Measurements from ENCODE around the gene FAM120B. TPM values are rescaled to one million over a fixed set of nuclear protein-coding genes. Genes with fewer than 3 reads are reported as not detected.

Gene FAM120B, protein sequence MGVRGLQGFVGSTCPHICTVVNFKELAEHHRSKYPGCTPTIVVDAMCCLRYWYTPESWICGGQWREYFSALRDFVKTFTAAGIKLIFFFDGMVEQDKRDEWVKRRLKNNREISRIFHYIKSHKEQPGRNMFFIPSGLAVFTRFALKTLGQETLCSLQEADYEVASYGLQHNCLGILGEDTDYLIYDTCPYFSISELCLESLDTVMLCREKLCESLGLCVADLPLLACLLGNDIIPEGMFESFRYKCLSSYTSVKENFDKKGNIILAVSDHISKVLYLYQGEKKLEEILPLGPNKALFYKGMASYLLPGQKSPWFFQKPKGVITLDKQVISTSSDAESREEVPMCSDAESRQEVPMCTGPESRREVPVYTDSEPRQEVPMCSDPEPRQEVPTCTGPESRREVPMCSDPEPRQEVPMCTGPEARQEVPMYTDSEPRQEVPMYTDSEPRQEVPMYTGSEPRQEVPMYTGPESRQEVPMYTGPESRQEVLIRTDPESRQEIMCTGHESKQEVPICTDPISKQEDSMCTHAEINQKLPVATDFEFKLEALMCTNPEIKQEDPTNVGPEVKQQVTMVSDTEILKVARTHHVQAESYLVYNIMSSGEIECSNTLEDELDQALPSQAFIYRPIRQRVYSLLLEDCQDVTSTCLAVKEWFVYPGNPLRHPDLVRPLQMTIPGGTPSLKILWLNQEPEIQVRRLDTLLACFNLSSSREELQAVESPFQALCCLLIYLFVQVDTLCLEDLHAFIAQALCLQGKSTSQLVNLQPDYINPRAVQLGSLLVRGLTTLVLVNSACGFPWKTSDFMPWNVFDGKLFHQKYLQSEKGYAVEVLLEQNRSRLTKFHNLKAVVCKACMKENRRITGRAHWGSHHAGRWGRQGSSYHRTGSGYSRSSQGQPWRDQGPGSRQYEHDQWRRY
- total RNA-seq, result 12.9 and 13.1 TPM in 2 replicates

GRCh38 chr6:170306324-170307079, at the start of gene FAM120B:
Gene FAM120B (plus strand): TSS chr6:170306758. CDS start chr6:170317391, 10,633 bp downstream.

DNA sequence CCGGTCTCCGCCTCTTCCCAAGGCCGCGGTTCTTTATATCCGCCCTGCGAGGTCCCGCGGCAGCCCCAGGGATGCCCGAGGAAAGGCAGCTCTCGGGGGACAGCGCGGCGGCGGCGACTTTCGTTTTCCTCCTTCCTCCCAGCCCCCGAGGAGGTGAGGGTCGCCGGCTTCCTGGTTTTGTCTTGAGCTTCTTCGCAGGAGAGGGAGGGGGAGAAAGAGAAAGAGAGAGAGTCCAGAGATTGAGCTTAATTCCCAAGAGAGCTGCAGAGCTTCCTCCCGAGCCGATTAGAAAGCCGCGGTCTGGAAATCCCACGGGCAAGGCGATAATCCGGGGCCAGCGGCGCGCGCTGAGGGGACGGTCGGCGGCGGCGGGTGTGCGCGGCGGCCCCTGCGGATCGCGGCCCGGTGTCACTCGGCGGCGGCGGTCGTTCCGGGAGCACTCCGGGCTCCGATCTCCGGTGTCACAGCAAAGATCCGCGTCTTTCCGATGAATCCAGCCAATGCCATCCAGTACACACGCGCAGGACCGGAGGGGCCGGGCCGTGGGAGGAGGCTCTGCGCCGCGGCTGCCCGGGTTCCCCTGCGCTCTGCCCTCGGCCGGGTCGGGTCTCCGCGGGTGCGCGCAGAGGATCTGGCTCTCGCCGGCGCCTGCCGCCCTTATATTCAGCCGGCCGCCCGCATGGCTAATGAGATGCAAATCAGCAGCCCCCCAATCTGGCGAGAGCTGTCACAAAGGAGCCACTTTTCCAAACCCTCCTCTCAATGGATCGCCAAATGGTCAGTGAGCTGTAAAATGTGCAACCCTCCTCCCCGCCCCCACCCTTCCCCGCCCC, 16.0 kb upstream of the FAM120B start, which contains the start of gene DLL1:
TSS of gene DLL1 (minus strand) at position 783 of the 833 bp plus-strand sequence. CDS start 939 bp downstream, outside the sequence.

Other genes with a start within 250 kb of the FAM120B start
- 0.33 and 0.38 TPM in 2 replicates for gene DLL1, start 15.7 kb upstream of the FAM120B start, total RNA-seq
- gene PSMB1, start 246.5 kb downstream of the FAM120B start, total RNA-seq, result 316 and 374 TPM in 2 replicates
- gene TBP, start 247.6 kb downstream of the FAM120B start, total RNA-seq, result 18.0 and 20.7 TPM in 2 replicates

Measured in mesangial cell (primary cell).